NCI-H69 (cell line): ENCODE data around the gene SERINC2.
A peak's percentile ranks its signal among the peaks of the same experiment; 100 is the strongest.
"Not testable (repeated sequence)": the region's sequence is repeated elsewhere in the genome, so short reads cannot be mapped to it uniquely, and the experiment has no call there.

Experiments used
- DNase-seq: peaks from one replicate; lab custom pipeline; 2025; lab: John Stamatoyannopoulos, UW

The SERINC2 gene

DNA sequence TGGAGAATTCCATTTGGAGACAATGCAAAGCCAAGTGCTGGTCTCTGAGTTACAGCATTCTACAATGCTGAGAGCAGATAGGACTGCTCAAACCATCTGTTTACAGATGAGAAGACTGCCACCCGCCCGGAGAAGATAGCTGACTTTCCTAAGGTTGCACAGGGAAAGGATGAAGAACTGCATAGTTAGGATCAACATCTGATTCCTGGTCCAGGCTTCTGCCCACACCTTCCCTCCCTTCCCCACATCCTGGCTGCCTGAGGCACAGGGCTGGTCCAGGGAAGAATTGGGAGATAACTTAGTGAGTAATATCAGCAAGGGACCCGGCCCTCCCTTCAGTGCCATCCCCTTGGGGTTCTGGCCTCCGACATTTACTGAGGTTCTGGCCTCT lies 2.0 kb downstream of the SERINC2 start:
- no peak for DNase-seq

- no peak for DNase-seq
Measured at GRCh38 chr1:31415658-31416057, 2.6 kb downstream of the SERINC2 start.

- no peak for DNase-seq
Measured at GRCh38 chr1:31416101-31416736, 3.2 kb downstream of the SERINC2 start.

DNA sequence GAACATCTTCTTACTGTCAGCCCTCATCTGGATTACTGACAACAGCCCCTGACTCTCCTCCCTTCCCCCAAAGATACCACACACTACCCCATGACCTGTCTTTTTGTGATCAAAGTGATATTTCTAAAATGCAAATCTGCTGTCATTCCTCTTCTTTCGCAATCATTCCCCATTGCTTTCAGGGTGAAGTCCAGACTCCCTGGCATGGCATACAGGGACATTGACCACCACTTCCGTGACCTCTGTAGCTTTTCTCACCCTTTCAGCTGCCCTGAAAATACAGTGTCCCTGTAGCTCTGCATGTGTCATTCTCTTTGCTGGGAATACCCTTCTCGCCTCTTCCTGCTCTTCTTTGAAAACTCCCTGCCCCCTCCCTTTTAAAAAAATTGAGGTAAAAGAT lies 4.1 kb downstream of the SERINC2 start:
- DNase-seq: no peak

- no peak for DNase-seq
Measured at GRCh38 chr1:31418626-31419323, 5.8 kb downstream of the SERINC2 start.

DNA sequence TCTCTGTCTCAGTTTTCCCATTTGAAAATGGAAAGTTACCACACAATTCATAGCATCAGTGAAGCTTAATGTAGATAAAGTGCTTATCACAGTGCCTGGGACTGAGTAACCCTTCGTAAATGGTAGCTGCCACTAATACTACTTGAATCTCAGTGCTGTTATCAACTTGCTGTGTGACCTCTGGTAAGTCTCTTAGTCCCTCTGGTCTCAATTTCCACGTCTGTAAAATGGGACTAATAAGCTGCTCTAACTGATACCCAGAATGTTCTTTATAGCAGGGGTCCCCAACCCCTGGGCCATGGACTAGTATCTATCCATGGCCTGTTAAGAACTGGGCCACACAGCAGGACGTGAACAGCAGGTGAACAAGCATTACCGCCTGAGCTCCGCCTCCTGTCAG lies 7.7 kb downstream of the SERINC2 start:
- no peak for DNase-seq

DNA sequence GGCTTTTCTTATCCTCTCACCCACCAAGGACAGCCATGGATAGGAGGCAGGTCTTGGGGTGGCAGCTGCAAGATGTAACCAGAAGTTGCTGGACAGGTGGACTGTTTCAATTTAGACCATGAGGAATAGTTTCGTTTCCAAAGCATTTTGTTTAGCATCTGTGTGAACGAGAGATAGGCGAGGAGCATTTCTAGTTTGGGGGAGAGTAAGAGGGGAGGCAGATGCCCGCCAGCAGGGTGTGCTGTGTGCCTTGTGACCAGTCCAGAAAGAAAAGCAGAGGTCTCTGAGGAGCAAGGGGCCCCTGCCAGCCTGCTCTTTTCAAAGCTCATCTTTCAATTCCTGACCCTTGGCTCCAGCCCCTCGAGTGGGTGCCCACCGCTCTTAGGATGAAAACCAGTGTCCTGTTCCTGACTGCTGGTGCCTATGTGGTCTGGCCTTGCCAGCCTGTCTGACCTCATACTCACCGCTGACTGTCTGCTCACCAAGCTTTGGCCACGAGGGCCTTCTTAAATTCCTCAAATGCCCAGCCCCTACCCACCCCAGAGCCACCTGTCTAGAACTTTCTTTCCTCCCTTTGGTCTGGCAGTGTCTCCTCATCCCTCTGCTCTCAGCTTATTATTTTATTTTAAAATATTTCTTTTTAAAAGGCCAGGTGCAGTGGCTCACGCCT lies 8.5 kb downstream of the SERINC2 start:
- DNase-seq: peak; percentile 55

GRCh38 chr1:31422505-31423319 lies 9.7 kb downstream of the SERINC2 start:
- peak; percentile 71 for DNase-seq

GRCh38 chr1:31423418-31423947 lies 10.5 kb downstream of the SERINC2 start:
- DNase-seq: peak; percentile 64

DNA sequence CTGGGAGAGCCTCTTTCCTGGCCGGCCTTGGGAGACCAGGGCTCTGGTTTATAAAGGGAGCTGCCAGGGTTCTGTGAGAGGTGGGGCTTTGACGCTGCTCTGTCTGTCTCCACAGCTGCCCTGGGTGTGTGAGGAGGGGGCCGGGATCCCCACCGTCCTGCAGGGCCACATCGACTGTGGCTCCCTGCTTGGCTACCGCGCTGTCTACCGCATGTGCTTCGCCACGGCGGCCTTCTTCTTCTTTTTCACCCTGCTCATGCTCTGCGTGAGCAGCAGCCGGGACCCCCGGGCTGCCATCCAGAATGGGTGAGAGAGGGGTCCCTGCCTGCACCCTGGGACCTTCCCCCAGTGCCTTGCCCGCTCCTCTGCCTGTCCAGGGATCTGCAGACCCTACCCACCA lies 11.6 kb downstream of the SERINC2 start:
- DNase-seq: no peak

DNA sequence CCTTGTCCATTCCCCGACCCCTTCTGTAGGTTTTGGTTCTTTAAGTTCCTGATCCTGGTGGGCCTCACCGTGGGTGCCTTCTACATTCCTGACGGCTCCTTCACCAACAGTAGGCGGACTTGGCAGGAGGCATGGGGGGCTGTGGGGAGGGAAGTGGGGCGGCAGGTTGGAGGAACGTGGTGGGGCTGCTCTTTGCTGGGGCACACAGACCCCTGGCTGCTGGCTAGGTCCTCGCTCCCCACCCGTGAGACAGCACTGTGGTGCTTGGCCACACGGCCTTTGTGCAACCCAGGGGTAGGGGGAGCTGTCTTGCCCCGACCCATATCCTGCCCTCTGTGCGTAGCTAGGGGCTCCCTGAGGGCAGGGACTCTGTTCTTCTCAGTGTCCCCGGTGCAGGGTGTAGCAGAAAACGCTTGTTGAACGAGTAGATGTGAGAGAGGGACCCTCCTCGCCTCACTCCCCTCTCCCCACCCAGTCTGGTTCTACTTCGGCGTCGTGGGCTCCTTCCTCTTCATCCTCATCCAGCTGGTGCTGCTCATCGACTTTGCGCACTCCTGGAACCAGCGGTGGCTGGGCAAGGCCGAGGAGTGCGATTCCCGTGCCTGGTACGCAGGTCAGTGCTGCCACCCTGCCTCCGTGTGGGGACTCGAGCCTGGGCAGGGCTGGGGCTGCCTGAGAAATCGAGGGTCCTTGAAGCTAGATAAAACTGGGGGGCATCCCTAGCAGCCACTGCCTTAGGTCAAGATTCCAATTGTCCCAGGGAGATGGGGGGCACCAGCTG lies 12.5 kb downstream of the SERINC2 start:
- DNase-seq: no peak

GRCh38 chr1:31426249-31426922 lies 13.4 kb downstream of the SERINC2 start:
- no peak for DNase-seq

DNA sequence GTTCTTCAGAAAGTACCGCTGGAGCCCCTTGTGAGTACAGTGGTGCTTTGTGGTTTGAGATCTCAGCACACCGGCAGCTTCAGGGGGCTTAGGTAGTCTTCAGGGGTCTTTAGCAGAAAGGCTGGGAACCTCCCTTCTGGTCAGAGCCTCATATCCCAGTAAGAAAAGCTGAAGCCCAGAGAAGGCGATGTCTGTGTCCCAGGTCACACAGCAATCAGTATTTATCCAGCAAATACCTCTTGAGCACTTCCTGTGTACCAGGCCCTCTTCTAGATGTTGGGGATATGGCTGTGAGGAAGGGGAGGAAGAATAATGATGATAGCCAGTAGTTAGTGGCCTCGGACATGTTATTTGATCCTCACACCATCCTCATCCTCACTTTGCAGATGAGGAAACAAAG lies 14.3 kb downstream of the SERINC2 start:
- no peak for DNase-seq

GRCh38 chr1:31428436-31429221 lies 15.6 kb downstream of the SERINC2 start:
- DNase-seq: no peak

DNA sequence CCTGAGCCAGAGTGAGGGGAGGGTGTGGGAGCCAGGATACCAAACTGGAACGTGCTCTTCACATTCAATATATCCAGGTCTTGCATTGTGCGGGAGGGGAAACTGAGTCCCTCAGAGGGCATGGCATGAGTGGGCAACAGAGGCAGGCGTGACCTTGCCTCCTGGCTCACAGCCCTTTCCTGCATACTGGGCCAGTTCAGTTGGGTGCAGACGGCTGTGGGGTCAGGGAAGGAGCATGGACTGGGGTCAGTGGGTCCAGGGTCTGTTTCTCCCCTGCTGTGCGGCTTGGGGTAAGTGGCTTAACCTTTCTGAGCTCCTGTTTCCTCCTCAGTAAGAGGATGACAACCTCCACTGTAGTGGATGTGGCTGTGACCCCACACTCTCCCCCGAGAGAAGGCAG lies 16.6 kb downstream of the SERINC2 start:
- no peak for DNase-seq

DNA sequence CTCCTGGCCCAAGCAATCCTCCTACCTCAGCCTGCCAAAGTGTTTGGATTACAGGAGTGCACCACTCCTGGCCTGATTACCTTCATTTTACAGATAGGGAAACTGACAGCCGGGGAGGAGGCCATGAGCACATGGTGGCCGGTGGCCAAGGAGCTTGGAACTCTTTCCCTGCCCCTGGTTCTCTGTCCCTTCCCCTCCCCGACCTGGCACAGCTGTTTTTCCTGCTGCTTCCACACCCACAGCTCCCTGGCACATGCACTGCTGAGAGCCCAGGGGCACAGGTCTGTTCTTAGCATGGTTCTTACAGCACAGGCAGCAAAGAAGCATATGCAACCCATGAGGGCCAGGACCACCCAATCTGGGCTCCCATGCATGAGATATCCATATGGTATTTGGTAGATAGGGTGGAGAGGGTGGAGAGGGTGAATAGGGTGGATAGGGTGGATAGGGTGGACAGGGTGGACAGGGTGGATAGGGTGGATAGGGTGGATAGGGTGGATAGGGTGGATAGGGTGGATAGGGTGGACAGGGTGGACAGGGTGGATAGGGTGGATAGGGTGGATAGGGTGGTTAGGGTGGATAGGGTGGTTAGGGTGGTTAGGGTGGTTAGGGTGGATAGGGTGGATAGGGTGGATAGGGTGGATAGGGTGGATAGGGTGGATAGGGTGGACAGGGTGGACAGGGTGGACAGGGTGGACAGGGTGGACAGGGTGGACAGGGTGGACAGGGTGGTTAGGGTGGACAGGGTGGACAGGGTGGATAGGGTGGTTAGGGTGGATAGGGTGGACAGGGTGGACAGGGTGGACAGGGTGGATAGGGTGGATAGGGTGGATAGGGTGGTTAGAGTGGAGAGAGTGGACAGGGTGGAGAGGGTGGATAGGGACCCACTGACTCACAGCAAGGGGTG lies 18.6 kb downstream of the SERINC2 start:
- DNase-seq: not testable (repeated sequence)

GRCh38 chr1:31432592-31433395 lies 19.8 kb downstream of the SERINC2 start:
- DNase-seq: no peak

DNA sequence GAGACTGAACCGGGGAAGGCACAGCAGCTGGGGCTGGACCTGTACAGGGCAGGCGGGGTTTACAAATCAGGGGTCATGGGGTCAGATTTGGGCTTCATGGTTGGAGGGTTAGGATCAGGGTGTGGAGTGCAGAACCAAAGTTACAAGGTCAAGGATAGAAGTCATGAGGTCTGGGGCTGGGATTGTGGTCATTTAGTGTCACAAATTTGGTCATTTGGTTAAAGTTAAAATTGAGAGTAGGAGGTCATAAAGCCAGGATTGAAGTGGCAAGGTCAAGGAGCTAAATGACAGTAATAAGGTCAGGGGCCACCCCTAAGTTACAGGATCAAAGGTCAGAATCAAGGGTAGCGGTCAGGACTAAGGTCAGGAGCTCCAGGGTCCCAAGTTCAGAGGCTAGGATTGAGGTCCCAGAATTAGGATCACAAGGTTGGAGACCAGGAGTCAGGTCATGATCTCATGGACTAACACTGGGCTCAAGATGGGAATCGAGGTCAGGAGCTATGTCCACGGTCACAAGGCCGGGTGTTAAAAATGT lies 20.4 kb downstream of the SERINC2 start:
- DNase-seq: no peak
